ENCODE results near the gene KCNC1. TPM values are rescaled to one million over a fixed set of nuclear protein-coding genes. Genes with fewer than 3 reads are reported as not detected.

KCNC1 gene
- total RNA-seq, 1 donor from 2014 or later: not detected

DNA sequence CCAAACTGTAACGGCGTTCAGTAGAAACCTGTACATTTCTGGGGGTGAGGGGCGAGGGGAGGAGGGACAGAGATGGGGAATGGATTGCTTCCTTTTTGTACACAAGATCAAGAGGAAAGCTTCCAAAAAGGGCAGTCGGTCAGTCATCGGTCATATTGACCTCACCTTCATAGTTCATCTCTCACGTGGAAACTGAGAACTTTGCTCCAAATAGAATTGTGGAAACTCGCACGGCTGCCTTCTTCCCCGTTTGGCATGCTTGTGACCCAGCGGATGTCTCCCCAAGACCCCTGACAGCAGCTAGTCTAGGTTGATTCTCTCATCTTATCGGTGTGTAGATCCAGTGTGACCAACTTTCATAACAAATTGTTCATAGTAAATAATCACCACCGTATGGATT, 47.6 kb downstream of the KCNC1 start:
- Histone ChIP-seq H3K27ac (no peak overlapping the region), H3K9me3 (no peaks in the 10 kb centered on the region), H3K4me3 (no peak overlapping the region), H3K27me3 (no peaks in the 10 kb centered on the region), H3K4me1 (no peaks in the 10 kb centered on the region), H3K36me3 (peaks cover 0 to 4% of the 10 kb centered on the region in 2 donors)
- TF ChIP-seq, protein P1, sequence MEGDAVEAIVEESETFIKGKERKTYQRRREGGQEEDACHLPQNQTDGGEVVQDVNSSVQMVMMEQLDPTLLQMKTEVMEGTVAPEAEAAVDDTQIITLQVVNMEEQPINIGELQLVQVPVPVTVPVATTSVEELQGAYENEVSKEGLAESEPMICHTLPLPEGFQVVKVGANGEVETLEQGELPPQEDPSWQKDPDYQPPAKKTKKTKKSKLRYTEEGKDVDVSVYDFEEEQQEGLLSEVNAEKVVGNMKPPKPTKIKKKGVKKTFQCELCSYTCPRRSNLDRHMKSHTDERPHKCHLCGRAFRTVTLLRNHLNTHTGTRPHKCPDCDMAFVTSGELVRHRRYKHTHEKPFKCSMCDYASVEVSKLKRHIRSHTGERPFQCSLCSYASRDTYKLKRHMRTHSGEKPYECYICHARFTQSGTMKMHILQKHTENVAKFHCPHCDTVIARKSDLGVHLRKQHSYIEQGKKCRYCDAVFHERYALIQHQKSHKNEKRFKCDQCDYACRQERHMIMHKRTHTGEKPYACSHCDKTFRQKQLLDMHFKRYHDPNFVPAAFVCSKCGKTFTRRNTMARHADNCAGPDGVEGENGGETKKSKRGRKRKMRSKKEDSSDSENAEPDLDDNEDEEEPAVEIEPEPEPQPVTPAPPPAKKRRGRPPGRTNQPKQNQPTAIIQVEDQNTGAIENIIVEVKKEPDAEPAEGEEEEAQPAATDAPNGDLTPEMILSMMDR (IDR thresholded peaks at IDR 0.05): no peak
- intact Hi-C loops (cut with DNase I): no loop called here
- DNase-seq (ENCODE audit: low spot score in 2 of 2): no peak

DNA sequence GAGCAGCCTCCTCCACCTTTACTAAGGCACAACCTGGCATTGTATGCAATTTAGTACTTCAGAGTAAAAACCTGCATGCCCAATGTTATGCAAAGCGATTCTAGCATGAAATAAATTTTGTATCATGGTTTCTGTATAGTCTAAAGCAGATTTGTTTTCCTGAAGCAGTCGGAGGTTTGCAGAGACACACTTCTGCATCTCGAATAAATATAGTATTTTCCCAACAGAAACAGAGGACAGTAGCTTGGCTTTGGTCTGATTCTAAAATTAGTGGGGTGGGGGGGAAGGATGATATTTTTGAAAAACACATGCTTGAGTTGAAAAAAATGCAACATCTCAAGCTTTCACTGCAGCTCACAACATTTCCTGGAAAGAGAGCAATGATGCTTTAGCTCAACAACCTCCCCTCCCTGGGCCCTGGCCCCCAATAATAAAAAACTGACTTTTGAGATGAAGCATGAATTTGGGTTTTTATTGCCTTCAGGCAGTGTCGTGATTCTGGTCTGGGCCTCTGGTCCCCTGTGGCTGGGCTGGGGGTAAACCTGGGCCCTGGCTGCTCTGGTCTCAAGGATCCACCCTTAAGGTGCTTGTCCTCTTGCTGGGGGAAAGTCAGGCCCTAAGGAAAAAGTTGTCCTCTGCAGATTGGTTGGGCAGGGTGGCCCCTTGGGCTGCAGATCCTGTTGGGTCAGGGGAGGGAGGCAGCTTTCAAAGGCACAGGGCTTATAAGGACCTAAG, 48.2 kb downstream of the KCNC1 start:
- no peak overlapping the region for H3K27ac ChIP-seq
- H3K27me3 ChIP-seq: no peaks in the 10 kb centered on the region
- H3K4me1 ChIP-seq: no peaks in the 10 kb centered on the region
- intact Hi-C loops (cut with DNase I): no loop called here
- H3K4me3 ChIP-seq: no peak overlapping the region
- no peaks in the 10 kb centered on the region for H3K9me3 ChIP-seq
- DNase-seq (ENCODE audit: low spot score in 2 of 2): no peak
- peaks cover 0 to 4% of the 10 kb centered on the region in 2 donors for H3K36me3 ChIP-seq
- TF ChIP-seq, protein P1 (IDR thresholded peaks at IDR 0.05): no peak

DNA sequence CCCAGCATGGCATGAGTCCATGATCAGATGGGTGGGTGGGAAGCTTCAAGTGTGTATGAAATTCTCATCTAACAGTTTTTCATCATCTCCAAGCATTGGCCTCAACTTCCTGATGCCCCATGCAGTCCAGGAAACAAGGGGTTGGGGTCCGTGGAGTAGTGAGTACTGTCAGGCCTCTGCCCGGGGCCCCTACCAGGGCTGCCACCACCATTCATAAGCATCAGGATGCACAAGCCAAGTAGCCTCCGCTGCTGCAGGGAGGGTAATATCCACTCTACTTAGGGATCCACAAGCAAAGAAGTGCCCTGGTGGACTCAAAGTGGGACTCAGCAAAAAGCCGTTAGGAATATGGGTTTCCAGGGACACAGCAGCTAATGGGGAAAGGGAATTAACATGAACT, 49.3 kb downstream of the KCNC1 start:
- Histone ChIP-seq H3K27me3 (no peaks in the 10 kb centered on the region), H3K9me3 (no peaks in the 10 kb centered on the region), H3K27ac (no peak overlapping the region), H3K36me3 (peaks cover 0 to 4% of the 10 kb centered on the region in 2 donors), H3K4me3 (no peak overlapping the region), H3K4me1 (no peaks in the 10 kb centered on the region)
- TF ChIP-seq, protein P1 (IDR thresholded peaks at IDR 0.05): no peak
- intact Hi-C loops (cut with DNase I): no loop called here
- DNase-seq (ENCODE audit: low spot score in 2 of 2): no peak

DNA sequence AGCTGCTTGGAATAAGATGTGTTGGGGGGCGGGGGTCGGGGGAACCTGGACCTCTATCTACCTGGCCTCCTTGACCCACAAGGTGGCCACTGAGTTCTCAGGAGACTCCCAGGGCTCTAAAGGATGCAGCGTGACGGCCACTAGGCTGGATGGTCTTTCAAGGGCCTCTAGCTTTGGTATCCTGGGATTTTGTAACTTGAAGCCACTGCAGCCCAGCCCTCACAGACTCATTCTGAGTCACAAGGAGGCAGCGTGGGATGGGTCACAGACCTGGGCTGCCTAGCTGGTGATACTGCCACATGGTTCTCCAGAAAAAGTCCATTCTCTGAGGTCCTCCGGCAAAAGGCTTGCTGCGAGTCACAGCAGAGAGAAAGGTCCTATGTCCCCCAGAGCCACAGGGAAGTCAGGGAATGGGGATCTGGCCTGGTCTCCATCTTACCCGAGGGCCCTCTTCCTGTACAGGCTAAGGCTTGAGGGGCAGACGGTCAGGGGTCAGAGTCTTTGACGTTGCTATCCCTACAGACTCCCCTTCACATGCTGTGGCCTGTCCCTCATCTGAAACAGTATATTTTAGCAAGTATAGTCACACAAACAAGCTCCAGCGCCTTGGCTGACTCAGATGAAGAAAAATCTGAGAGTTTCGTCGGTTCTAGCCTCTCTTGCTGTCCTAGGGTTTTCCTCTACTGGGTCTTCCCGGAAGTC, 52.4 kb downstream of the KCNC1 start:
- Histone ChIP-seq H3K4me3 (no peak overlapping the region), H3K27ac (no peak overlapping the region), H3K27me3 (no peaks in the 10 kb centered on the region), H3K4me1 (no peaks in the 10 kb centered on the region), H3K36me3 (peaks cover 0 to 4% of the 10 kb centered on the region in 2 donors), H3K9me3 (no peaks in the 10 kb centered on the region)
- TF ChIP-seq, protein P1 (IDR thresholded peaks at IDR 0.05): no peak
- no peak for DNase-seq (ENCODE audit: low spot score in 2 of 2)
- intact Hi-C loops (cut with DNase I): no loop called here

DNA sequence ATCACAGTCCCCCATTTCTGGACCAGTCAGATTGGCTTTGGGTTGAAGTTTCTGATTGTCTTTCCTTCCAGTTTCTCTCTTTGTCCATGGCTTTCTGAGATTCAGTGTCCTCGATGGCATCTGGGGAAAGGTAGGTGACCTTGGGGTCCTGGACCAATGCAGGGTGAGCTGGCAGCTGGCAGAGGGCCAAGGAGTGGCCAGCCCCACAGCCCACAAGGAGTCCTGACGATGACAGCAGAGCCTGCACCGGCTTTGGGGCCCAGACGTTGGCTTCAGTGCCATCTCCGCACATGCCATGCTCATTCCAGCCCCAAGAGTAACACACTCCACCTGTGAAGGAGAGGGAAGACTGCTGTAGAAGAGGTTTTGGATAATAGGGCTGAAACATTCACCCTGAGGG, 53.5 kb downstream of the KCNC1 start:
- Histone ChIP-seq H3K4me1 (no peaks in the 10 kb centered on the region), H3K27ac (no peak overlapping the region), H3K27me3 (no peaks in the 10 kb centered on the region), H3K36me3 (peaks cover 0 to 4% of the 10 kb centered on the region in 2 donors), H3K4me3 (no peak overlapping the region), H3K9me3 (no peaks in the 10 kb centered on the region)
- intact Hi-C loops (cut with DNase I): no loop called here
- DNase-seq (ENCODE audit: low spot score in 2 of 2): no peak
- TF ChIP-seq, protein P1 (IDR thresholded peaks at IDR 0.05): no peak

All from ascending aorta (tissue), 2 donors.